Measurements from ENCODE around the gene SPATA12. TPM values are rescaled to one million over a fixed set of nuclear protein-coding genes. Genes with fewer than 3 reads are reported as not detected.
"Not testable (repeated sequence)": the region's sequence is repeated elsewhere in the genome, so short reads cannot be mapped to it uniquely, and the experiment has no call there.

Gene SPATA12
- total RNA-seq, 1 experiment from 2014 or later = 0.22 TPM

DNA sequence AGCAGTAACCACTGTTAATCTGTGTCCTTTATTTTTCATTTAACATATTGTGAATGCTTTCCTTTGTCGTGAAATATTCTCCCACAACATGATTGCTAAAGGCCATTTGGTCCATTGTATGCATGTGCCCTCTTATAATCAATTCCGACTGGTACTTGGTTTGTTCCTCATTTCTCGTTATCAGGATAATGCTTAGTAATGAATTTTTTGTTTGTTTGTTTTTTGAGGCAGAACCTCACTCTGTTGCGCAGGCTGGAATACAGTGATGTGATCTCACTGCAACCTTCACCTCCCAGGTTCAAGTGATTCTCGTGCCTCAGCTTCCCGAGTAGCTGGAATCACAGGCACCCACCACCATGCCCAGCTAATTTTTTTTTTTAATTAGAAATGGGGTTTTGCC, 22.0 kb downstream of the SPATA12 start:
- H3K27ac ChIP-seq (ENCODE audit: insufficient read length, low read depth, low read length) = no peak overlapping the region
- no peak overlapping the region for H3K4me2 ChIP-seq (ENCODE audit: insufficient read depth, insufficient read length, low read length)
- H3K18ac ChIP-seq (ENCODE audit: insufficient read length, low read depth, low read length) = no peak overlapping the region
- no peak overlapping the region for H2AFZ ChIP-seq (ENCODE audit: low read length)
- Mint-ChIP-seq H3K36me3 (ENCODE audit: insufficient read depth in 1 of 3, low read depth in 3 of 3) (no peaks in the 10 kb centered on the region), H3K9me3 (no peaks in the 10 kb centered on the region), H3K27me3 (ENCODE audit: low read depth) (peaks cover 30% of the 10 kb centered on the region), H3K4me1 (peaks cover 11 to 15% of the 10 kb centered on the region in 2 experiments), H3K4me3 (no peak overlapping the region), H3K27ac (no peak overlapping the region)
- H2AK5ac ChIP-seq (ENCODE audit: insufficient read length, low read length) = no peak overlapping the region
- no peak overlapping the region for H3K56ac ChIP-seq (ENCODE audit: insufficient read length, low read depth, low read length)
- no peak for DNase-seq
- no peak overlapping the region for H3K9ac ChIP-seq (ENCODE audit: extremely low read depth, insufficient read length, low read length)
- no peak overlapping the region for H2BK120ac ChIP-seq (ENCODE audit: low read depth, low read length, poor library complexity, severe bottlenecking)
- no peaks in the 10 kb centered on the region for H3K79me1 ChIP-seq (ENCODE audit: insufficient read depth, low read depth, low read length, poor library complexity, severe bottlenecking)
- no peak overlapping the region for H2BK20ac ChIP-seq (ENCODE audit: low read depth, low read length, poor library complexity, severe bottlenecking)
- TF ChIP-seq, protein P1, sequence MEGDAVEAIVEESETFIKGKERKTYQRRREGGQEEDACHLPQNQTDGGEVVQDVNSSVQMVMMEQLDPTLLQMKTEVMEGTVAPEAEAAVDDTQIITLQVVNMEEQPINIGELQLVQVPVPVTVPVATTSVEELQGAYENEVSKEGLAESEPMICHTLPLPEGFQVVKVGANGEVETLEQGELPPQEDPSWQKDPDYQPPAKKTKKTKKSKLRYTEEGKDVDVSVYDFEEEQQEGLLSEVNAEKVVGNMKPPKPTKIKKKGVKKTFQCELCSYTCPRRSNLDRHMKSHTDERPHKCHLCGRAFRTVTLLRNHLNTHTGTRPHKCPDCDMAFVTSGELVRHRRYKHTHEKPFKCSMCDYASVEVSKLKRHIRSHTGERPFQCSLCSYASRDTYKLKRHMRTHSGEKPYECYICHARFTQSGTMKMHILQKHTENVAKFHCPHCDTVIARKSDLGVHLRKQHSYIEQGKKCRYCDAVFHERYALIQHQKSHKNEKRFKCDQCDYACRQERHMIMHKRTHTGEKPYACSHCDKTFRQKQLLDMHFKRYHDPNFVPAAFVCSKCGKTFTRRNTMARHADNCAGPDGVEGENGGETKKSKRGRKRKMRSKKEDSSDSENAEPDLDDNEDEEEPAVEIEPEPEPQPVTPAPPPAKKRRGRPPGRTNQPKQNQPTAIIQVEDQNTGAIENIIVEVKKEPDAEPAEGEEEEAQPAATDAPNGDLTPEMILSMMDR (conservative IDR thresholded peaks at IDR 0.05) = no peak
- H3K27me3 ChIP-seq (ENCODE audit: insufficient read depth, low read length) = no peaks in the 10 kb centered on the region; the same call in 1 of the 2 replicates
- no peaks in the 10 kb centered on the region for H4K20me1 ChIP-seq (ENCODE audit: control insufficient read depth, insufficient read depth, insufficient read length)
- H3K9me3 ChIP-seq (ENCODE audit: control insufficient read depth, low read depth, low read length) = no peaks in the 10 kb centered on the region
- no peak overlapping the region for H3K4ac ChIP-seq (ENCODE audit: low read depth, low read length)
- no peak overlapping the region for H3K23ac ChIP-seq (ENCODE audit: insufficient read length, low read depth, low read length)
- no peak overlapping the region for H4K8ac ChIP-seq (replicated peaks; ENCODE audit: insufficient read length, low read depth, low read length)
- H3K23me2 ChIP-seq (ENCODE audit: insufficient read length, low read depth, low read length, poor library complexity, severe bottlenecking) = no peaks in the 10 kb centered on the region
- no peaks in the 10 kb centered on the region for H3K79me2 ChIP-seq (ENCODE audit: insufficient read depth, low read length)
- no CpG with 5 or more reads among the region's 6 CpGs for whole genome bisulfite sequencing (ENCODE audit: extremely low coverage, insufficient read length, low lambda C conversion rate)
- H3K4me1 ChIP-seq (ENCODE audit: insufficient read depth, low read length) = no peaks in the 10 kb centered on the region
- no peak overlapping the region for H3K14ac ChIP-seq (ENCODE audit: insufficient read depth, low read length)
- no peak overlapping the region for H3T11ph ChIP-seq (ENCODE audit: low read length)
- H4K91ac ChIP-seq (ENCODE audit: insufficient read length, low read depth, low read length) = no peak overlapping the region
- H2BK12ac ChIP-seq (ENCODE audit: insufficient read length, low read depth, low read length) = no peak overlapping the region
- no peak overlapping the region for H2BK5ac ChIP-seq (ENCODE audit: insufficient read length, low read length)
- no peak overlapping the region for H4K5ac ChIP-seq (ENCODE audit: insufficient read length, low read depth, low read length)
- no peak overlapping the region for H2BK15ac ChIP-seq (ENCODE audit: low read depth, low read length)

DNA sequence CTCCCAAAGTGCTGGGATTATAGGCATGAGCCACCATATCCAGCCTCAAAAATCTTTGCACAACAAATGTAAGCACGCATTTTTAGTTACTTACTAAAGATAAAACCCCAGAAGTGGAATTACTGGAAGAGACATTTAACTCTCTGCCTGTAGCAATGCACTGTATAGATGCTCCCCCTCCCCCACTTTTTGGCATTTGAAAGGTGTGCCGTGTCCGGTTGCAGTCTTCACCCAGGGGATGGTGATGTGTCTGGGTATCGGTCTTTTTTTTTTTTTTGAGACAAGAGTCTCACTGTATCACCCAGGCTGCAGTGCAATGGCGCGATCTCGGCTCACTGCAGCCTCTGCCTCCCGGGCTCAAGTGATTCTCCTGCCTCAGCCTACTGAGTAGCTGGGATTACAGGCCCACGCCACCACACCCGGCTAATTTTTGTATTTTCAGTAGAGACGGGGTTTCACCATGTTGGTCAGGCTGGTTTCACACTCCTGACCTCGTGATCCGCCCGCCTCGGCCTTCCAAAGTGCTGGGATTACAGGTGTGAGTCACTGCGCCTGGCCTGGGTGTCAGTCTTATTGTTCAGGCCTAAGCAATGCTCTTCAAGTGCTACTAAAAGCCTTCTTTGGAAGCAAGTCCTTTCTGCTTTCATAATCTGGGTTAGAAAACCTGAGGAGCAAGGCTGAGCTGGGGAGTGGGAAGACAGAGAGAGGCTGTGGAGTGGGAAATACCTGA, 23.0 kb downstream of the SPATA12 start:
- H3K9me3 ChIP-seq (ENCODE audit: control insufficient read depth, low read depth, low read length); H3K4me3 Mint-ChIP-seq; H2BK5ac ChIP-seq (ENCODE audit: insufficient read length, low read length); H2BK20ac ChIP-seq (ENCODE audit: low read depth, low read length, poor library complexity, severe bottlenecking); H2BK120ac ChIP-seq (ENCODE audit: low read depth, low read length, poor library complexity, severe bottlenecking); H3K9me3 Mint-ChIP-seq; H3T11ph ChIP-seq (ENCODE audit: low read length); H4K91ac ChIP-seq (ENCODE audit: insufficient read length, low read depth, low read length); DNase-seq; H3K4ac ChIP-seq (ENCODE audit: low read depth, low read length); H3K27me3 ChIP-seq (ENCODE audit: insufficient read depth, low read length); H3K4me1 ChIP-seq (ENCODE audit: insufficient read depth, low read length); H2AFZ ChIP-seq (ENCODE audit: low read length); H3K23me2 ChIP-seq (ENCODE audit: insufficient read length, low read depth, low read length, poor library complexity, severe bottlenecking); H4K5ac ChIP-seq (ENCODE audit: insufficient read length, low read depth, low read length); H2AK5ac ChIP-seq (ENCODE audit: insufficient read length, low read length); H3K18ac ChIP-seq (ENCODE audit: insufficient read length, low read depth, low read length); H3K27ac ChIP-seq (ENCODE audit: insufficient read length, low read depth, low read length); H4K20me1 ChIP-seq (ENCODE audit: control insufficient read depth, insufficient read depth, insufficient read length); H3K14ac ChIP-seq (ENCODE audit: insufficient read depth, low read length); H3K36me3 Mint-ChIP-seq (ENCODE audit: insufficient read depth in 1 of 3, low read depth in 3 of 3); H2BK12ac ChIP-seq (ENCODE audit: insufficient read length, low read depth, low read length); H3K23ac ChIP-seq (ENCODE audit: insufficient read length, low read depth, low read length); H3K9ac ChIP-seq (ENCODE audit: extremely low read depth, insufficient read length, low read length); H3K79me2 ChIP-seq (ENCODE audit: insufficient read depth, low read length); H3K79me1 ChIP-seq (ENCODE audit: insufficient read depth, low read depth, low read length, poor library complexity, severe bottlenecking); H3K4me2 ChIP-seq (ENCODE audit: insufficient read depth, insufficient read length, low read length); H4K8ac ChIP-seq (replicated peaks; ENCODE audit: insufficient read length, low read depth, low read length); H2BK15ac ChIP-seq (ENCODE audit: low read depth, low read length); H3K56ac ChIP-seq (ENCODE audit: insufficient read length, low read depth, low read length): not testable (repeated sequence)
- H3K27me3 Mint-ChIP-seq (ENCODE audit: low read depth) = peaks cover 21% of the 10 kb centered on the region
- WGBS (ENCODE audit: extremely low coverage, insufficient read length, low lambda C conversion rate) = no CpG with 5 or more reads among the region's 16 CpGs
- peak overlapping the region in 1 of 3 experiments; percentile 2; a peak in 1 of 7 replicates for H3K27ac Mint-ChIP-seq
- H3K4me1 Mint-ChIP-seq = peaks cover 11 to 18% of the 10 kb centered on the region in 2 experiments
